Erythroblast (primary cell): ENCODE data around the gene GAPVD1.
"Not testable (repeated sequence)": the region's sequence is repeated elsewhere in the genome, so short reads cannot be mapped to it uniquely, and the experiment has no call there.

Experiments used
- DNase-seq, 2 experiments: peaks; one replicate each; lab custom pipeline; 2025; lab: John Stamatoyannopoulos, UW
- GATA1 ChIP-seq: IDR thresholded peaks from 2 replicates; pipeline ENCODE4 v1.6.1; 2011; ENCODE audit warnings: low read depth, mild to moderate bottlenecking, control low read depth, low read length, moderate library complexity
- POLR2A ChIP-seq: IDR thresholded peaks from 2 replicates; pipeline ENCODE4 v1.6.1; 2011; ENCODE audit warnings: mild to moderate bottlenecking, low read length

Gene GAPVD1

DNA sequence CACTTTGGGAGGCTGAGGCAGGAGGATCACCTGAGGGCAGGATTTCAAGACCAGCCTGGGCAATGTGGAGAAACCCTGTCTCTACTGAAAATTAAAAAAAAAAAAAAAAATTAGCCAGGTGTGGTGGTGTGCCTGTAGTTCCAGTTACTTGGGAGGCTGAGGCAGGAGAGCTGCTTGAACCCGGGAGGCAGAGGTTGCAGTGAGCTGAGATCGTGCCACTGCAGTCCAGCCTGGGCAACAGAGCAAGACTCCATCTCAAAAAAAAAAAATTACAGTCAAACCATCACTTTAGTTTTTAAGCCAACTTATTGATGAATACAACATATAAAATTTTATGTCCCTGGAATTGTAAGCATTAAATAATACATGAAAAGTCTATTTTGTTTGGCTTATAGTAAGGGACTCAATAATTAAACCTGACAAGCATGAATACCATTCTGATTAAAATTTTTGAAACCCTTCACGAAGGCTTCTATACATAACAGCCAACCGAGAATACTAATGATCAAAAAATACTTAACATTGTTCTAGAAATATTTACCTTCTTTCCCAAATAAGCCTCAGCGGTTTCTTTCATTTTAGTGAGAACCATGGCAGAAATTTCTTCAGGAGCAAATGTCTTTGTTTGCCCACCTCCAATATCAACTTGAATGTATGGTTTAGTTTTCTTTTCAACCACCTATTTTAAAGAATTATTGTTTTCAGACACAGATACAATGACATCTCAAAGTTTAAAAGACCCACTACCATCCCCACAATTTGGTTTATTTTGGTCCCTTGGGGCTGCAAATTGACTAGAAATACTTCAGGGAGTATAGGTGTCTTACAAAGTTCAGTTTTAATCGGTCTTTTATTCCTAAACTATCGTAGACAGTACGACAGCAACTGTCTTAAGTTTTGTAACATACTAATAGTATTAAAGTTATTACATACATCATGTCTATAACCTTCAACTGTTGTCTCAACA lies 21.7 kb upstream of the GAPVD1 start:
- DNase-seq, result no peak
- TF ChIP-seq GATA1, result no peak
- TF ChIP-seq POLR2A, result no peak

GRCh38 chr9:125240649-125240999 lies 21.0 kb upstream of the GAPVD1 start:
- TF ChIP-seq POLR2A (no peak), GATA1 (no peak)
- DNase-seq, result peak; percentile 84 to 91

- peak; percentile 100 for DNase-seq
- peak; percentile 98 for TF ChIP-seq POLR2A
- no peak for TF ChIP-seq GATA1
Observed at GRCh38 chr9:125241000-125241862, 20.4 kb upstream of the GAPVD1 start, which contains the start of gene HSPA5. TSS of gene HSPA5 (minus strand) at chr9:125241343. CDS start at chr9:125241126, 217 bp downstream.

DNA sequence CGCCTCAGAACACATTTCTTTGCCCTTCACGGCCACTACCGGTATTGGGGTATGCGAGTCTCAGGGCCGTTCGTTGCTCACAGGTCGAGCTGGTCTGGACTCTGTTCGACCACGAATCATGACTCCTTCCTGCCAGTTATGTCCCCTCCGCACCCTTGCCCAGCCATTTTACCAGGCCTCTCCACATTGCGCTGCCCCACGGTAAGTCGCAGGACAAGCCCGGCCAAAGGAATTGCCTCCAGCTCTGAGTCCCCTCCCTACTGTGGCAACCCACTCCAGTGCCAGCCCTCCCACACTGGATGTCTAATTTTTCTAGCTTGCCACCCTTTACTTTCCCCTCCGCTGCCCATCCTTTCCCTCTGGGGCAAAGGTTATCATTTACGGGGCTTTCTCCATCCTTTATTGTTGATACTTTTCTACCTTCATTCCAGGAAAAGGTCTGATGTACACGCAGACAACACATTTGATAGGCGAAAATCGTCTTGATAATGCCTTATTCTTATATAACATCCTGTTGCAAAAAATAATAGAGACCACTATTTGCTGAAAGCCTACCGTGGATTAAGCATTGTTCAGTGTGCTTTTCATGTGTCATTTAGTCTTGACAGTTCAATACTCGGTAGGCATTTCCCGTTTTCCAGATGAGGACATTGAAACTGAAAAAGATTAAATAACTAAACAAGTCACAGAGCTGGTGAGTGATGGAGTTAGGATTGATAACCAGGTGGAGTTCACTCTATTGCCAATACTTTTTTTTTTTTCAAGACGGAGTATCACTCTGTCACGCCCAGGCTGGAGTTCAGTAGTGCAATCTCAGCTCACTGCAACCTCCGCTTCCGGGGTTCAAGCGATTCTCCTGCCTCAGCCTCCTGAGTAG lies 19.5 kb upstream of the GAPVD1 start:
- DNase-seq, result no peak
- TF ChIP-seq POLR2A (no peak), GATA1 (no peak)

DNA sequence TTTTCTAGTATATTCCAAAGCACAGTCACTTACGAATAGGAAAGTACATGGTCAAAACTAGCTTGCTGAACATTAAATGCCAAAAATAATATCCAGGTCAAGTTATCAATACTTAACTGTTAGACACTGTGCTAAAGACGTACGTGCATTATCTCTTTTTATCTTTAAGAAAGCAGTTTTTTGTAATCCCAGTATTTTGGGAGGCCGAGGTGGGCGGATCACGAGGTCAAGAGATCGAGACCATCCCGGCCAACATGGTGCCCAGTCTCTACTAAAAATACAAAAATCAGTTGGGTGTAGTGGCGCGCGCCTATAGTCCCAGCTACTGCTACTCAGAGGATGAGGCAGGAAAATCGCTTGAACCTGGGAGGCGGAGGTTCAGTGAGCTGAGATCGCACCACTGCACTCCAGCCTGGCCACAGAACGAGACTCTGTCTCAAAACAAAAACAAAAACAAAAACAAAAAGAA lies 17.8 kb upstream of the GAPVD1 start:
- no peak for TF ChIP-seq POLR2A
- TF ChIP-seq GATA1, result no peak
- DNase-seq, result no peak

- DNase-seq, result peak; percentile 9 to 54
- no peak for TF ChIP-seq GATA1
- TF ChIP-seq POLR2A, result no peak
Observed at GRCh38 chr9:125246261-125246667, 15.4 kb upstream of the GAPVD1 start.

DNA sequence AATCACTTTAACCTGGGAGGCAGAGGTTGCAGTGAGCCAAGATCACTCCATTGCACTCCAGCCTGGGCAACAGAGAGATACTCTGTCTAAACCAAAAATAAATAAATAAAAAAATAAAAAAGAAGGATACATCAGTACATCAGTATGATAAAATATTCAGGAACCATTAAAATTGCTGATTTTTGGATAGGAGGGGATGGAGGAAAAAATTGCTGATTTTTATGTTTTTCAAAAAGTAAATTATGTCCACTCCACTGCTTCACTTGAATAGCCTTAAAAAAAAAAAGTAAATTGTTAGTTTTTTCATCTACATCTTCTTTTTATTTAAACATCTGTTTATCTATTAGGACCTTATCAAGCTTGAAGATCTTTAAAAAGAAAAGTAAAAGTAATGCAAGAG lies 7.4 kb upstream of the GAPVD1 start:
- TF ChIP-seq POLR2A, result no peak
- peak; percentile 11 for TF ChIP-seq GATA1
- DNase-seq, result no peak

DNA sequence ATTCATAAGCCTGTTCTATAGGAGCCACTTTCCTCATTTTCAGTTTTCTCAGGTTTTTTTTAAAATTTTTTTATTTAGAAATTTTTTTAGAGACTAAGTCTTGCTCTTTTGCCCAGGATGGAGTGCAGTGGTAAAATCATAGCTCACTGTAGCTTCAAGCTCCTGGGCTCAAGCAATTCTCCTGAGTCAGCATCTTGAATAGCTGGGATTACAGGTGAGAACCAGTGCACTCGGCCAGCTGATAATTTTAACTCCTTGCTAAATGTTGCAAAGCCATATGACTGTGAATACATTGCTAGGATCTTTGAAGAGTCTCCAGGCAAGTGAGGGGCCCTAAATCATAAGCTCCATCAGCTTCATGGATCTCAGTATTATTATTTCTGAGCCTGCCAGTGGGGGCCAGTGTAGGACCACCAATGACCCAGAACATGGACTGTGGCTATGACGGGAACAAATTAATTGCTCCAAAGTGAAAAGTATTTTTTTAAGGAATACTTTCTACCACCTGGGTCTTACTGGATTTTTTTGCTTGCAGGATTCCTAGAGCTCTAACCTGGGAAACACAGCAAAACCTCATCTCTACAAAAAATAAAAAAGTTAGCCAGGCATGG lies 5.7 kb upstream of the GAPVD1 start:
- TF ChIP-seq POLR2A, result no peak
- no peak for TF ChIP-seq GATA1
- peak; percentile 55 to 74 for DNase-seq

DNA sequence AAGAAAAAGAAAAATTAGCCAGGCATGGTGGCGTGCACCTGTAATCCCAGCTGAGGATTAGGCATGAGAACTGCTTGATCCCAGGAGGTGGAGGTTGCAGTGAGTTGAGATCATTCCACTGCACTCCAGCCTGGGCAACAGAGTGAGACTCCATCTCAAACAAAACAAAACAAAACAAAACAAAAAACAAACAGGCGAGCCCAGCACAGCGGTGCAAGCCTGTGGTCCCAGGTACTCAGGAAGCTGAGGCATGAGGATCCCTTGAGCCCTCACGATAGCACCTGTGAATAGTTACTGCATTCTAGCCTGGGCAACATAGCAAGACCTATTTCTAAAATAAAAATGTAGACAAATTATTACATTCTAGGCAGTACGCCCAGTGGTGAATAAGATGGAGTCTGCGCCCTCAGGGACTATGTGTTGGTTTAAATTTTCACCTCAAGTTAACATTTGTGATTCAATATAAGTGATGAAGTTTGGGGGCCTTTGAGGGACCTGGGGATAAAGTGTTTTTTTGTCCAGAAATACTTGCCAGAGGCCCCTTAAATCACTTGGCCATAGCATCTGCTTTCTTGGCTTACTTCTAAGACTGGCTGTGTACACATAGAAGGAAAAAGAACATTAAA lies 3.4 kb upstream of the GAPVD1 start:
- TF ChIP-seq GATA1 (no peak), POLR2A (no peak)
- no peak for DNase-seq

DNA sequence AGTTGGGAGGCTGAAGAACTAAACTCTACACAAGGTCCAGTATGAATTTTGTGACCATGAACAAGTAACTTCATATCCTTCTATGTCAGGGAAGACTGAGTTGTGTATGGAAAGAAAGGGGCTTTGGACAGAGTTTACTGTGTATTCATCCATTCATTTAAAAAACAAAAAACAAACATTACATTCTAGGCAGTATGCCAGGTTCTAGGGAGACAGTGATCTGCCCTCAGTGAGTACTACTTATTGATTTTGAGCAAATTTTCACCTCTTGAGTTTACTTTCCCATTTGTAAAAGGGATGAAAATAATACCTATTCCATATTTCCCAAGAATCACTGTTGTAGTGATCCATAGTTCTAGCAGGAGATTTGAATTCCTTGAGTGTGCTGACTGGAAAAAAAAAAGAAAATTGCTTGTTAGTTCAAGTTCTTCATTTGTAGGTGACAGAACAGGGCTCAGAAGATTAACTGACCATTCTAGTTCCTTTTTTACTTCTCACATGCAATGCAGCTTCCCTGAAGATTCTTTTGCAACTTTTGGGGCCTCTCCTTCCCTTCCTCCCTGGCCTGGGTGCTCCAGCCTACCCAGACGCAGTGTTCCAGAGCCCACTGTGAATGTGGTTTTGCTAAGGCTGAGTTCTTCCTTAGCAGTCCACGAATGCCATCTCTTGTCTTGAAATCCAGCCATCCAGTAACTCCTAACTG lies 2.6 kb upstream of the GAPVD1 start:
- DNase-seq, result no peak
- no peak for TF ChIP-seq POLR2A
- no peak for TF ChIP-seq GATA1

DNA sequence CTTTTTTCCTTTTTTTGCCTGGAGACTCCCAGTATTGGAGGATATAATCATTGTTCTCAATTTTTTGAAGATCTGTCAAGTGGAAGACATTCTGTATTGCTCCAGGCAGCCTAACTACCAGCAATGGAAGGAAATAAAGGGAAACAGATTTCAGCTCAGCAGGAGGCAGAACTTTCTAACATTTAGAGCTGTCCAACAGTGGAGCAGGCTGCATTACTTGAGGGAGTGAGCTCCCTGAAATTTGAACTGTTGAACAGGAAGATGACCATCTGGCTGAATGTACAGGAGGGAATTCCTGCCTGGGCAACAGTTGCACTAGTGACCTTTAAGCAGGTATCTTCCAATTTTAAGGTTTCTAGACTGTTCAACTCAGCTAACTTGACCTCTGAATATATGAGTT lies 1.1 kb upstream of the GAPVD1 start:
- TF ChIP-seq POLR2A (no peak), GATA1 (no peak)
- no peak for DNase-seq

GRCh38 chr9:125262294-125262991 lies 817 bp downstream of the GAPVD1 start:
- TF ChIP-seq GATA1 (no peak), POLR2A (no peak)
- peak; percentile 85 for DNase-seq

- DNase-seq, result not testable (repeated sequence)
Observed at GRCh38 chr9:125264068-125264467, 2.4 kb downstream of the GAPVD1 start.
